PC-3 (cell line): Measurements from ENCODE around the gene GLYAT. TPM values are rescaled to one million over a fixed set of nuclear protein-coding genes. Genes with fewer than 3 reads are reported as not detected.

Experiments
- ATAC-seq: fragments of 200-7000 bp; cut with Tn5 transposase; 2 replicates; pipeline ENCODE4 v1.9.1; 2020; ENCODE audit warnings: mild to moderate bottlenecking, moderate library complexity
- BruUV-seq: library from RNA; stranded (reverse); fragments of 400-500 nt; replicated peaks from 2 replicates; lab custom pipeline; 2021; lab: Mats Ljungman, UMichigan
- CTCF ChIA-PET: fragments of 300-600 bp; sonication (Branson Sonifier 250); formaldehyde crosslinking; loops from one replicate; lab custom pipeline; 2022; ENCODE audit warnings: antibody characterized with exemption; lab: Charles Lee
- POLR2A ChIA-PET: fragments of 300-600 bp; sonication (Branson Sonifier 250); formaldehyde crosslinking; loops from one replicate; lab custom pipeline; 2022; ENCODE audit warnings: antibody characterized with exemption; ENCODE audit not compliant: unreplicated experiment; lab: Charles Lee
- DNase-seq: peaks from one replicate; pipeline ENCODE4 v3.0.0-alpha.2; 2015
- H2AFZ ChIP-seq: fragments of 300-600 bp; sonication (generic); 2 replicates; pipeline ENCODE4 v1.6.0; 2016; ENCODE audit warnings: antibody characterized with exemption, low read length
- H3F3A ChIP-seq: fragments of 300-600 bp; sonication (generic); one replicate; pipeline ENCODE4 v1.6.0; 2017; ENCODE audit warnings: antibody characterized with exemption, low read length, control low read depth, mild to moderate bottlenecking; ENCODE audit not compliant: unreplicated experiment
- H3K27ac ChIP-seq: fragments of 300-600 bp; sonication (generic); 2 replicates; pipeline ENCODE4 v1.5.1; 2016; ENCODE audit warnings: mild to moderate bottlenecking, low read length
- H3K27me3 ChIP-seq: fragments of 300-600 bp; sonication (generic); 2 replicates; pipeline ENCODE4 v1.6.1; 2016; ENCODE audit warnings: low read length, mixed read lengths
- H3K36me3 ChIP-seq: fragments of 300-600 bp; sonication (generic); 2 replicates; pipeline ENCODE4 v1.6.1; 2016; ENCODE audit warnings: low read depth, mixed run types, low read length, mixed read lengths
- H3K4me1 ChIP-seq: fragments of 300-600 bp; sonication (generic); 2 replicates; pipeline ENCODE4 v1.5.1; 2016; ENCODE audit warnings: low read length; ENCODE audit not compliant: insufficient read depth
- H3K4me2 ChIP-seq: fragments of 300-600 bp; sonication (generic); 2 replicates; pipeline ENCODE4 v1.6.0; 2016; ENCODE audit warnings: low read length
- H3K4me3 ChIP-seq: fragments of 300-600 bp; sonication (generic); 2 replicates; pipeline ENCODE4 v1.5.1; 2016; ENCODE audit warnings: mild to moderate bottlenecking, low read length, mixed read lengths
- H3K79me2 ChIP-seq: fragments of 300-600 bp; sonication (generic); 2 replicates; pipeline ENCODE4 v1.6.1; 2017; ENCODE audit warnings: low read length, mixed read lengths
- H3K9ac ChIP-seq: fragments of 300-600 bp; sonication (generic); 2 replicates; pipeline ENCODE4 v1.6.0; 2016; ENCODE audit warnings: mild to moderate bottlenecking, low read length
- H3K9me2 ChIP-seq: fragments of 300-600 bp; sonication (generic); replicated peaks from 2 replicates; pipeline ENCODE4 v1.6.1; 2016; ENCODE audit warnings: mixed run types, low read length, mixed read lengths
- H3K9me3 ChIP-seq: fragments of 300-600 bp; sonication (generic); 2 replicates; pipeline ENCODE4 v1.6.1; 2016; ENCODE audit warnings: low read length, mixed read lengths
- H4K20me1 ChIP-seq: fragments of 300-600 bp; sonication (generic); 2 replicates; pipeline ENCODE4 v1.6.1; 2016; ENCODE audit warnings: low read length, mixed read lengths
- CTCF ChIP-seq: fragments of 300-600 bp; sonication (generic); conservative IDR thresholded peaks from 2 replicates; pipeline ENCODE4 v1.5.1; 2017; ENCODE audit warnings: antibody characterized with exemption, low read depth, mild to moderate bottlenecking, low read length
- EZH2 ChIP-seq: fragments of 300-600 bp; sonication (generic); IDR thresholded peaks from one replicate; pipeline ENCODE4 v1.6.1; 2017; ENCODE audit warnings: antibody characterized with exemption, mild to moderate bottlenecking, low read length; ENCODE audit not compliant: unreplicated experiment
- EZH2phosphoT487 ChIP-seq: fragments of 300-600 bp; sonication (generic); IDR thresholded peaks from 2 replicates; pipeline ENCODE4 v1.6.1; 2018; ENCODE audit warnings: mild to moderate bottlenecking, antibody characterized with exemption, low read length, borderline replicate concordance
- intact Hi-C: fragments of 100-400 bp; cut with micrococcal nuclease; formaldehyde crosslinking; loops from 2 replicates; pipeline ENCODE4 v1.9.0; 2023
- total RNA-seq: library from RNA; depleted of rRNA; stranded (reverse); fragments of >200 nt; gene quantifications from 2 replicates; pipeline ENCODE4 v1.2.3, GENCODE V29; 2014

Gene GLYAT
- total RNA-seq, 1 experiment from 2014 or later = not detected

GRCh38 chr11:58763120-58763490 lies 31.4 kb upstream of the GLYAT start:
- no peak overlapping the region for H3K4me3 ChIP-seq
- ChIA-PET CTCF (no interaction called here), POLR2A (no interaction called here)
- H4K20me1 ChIP-seq = no peaks in the 10 kb centered on the region
- H3K27me3 ChIP-seq = no peaks in the 10 kb centered on the region
- H3K4me2 ChIP-seq = no peak overlapping the region
- no peaks in the 10 kb centered on the region for H3K4me1 ChIP-seq
- BruUV-seq = no TSS peak
- intact Hi-C loops = no loop called here
- no peak for ATAC-seq
- DNase-seq = no peak
- no peaks in the 10 kb centered on the region for H3K9me2 ChIP-seq
- H3F3A ChIP-seq = no peaks in the 10 kb centered on the region
- H3K9ac ChIP-seq = no peak overlapping the region
- H3K36me3 ChIP-seq = no peaks in the 10 kb centered on the region
- H2AFZ ChIP-seq = no peak overlapping the region
- TF ChIP-seq EZH2phosphoT487 = no peak
- TF ChIP-seq EZH2 = no peak
- no peak for TF ChIP-seq CTCF
- no peaks in the 10 kb centered on the region for H3K9me3 ChIP-seq
- no peak overlapping the region for H3K27ac ChIP-seq
- H3K79me2 ChIP-seq = no peaks in the 10 kb centered on the region

- intact Hi-C loops = no loop called here
- no peaks in the 10 kb centered on the region for H3F3A ChIP-seq
- no peaks in the 10 kb centered on the region for H3K4me1 ChIP-seq
- no peak overlapping the region for H2AFZ ChIP-seq
- no peak overlapping the region for H3K27ac ChIP-seq
- no TSS peak for BruUV-seq
- no peaks in the 10 kb centered on the region for H3K36me3 ChIP-seq
- H4K20me1 ChIP-seq = no peaks in the 10 kb centered on the region
- no peaks in the 10 kb centered on the region for H3K79me2 ChIP-seq
- ATAC-seq = no peak
- H3K4me3 ChIP-seq = no peak overlapping the region
- TF ChIP-seq EZH2phosphoT487 (no peak), EZH2 (no peak), CTCF (no peak)
- ChIA-PET POLR2A (no interaction called here), CTCF (no interaction called here)
- no peaks in the 10 kb centered on the region for H3K27me3 ChIP-seq
- H3K9ac ChIP-seq = no peak overlapping the region
- DNase-seq = no peak
- H3K9me3 ChIP-seq = no peaks in the 10 kb centered on the region
- no peak overlapping the region for H3K4me2 ChIP-seq
- no peaks in the 10 kb centered on the region for H3K9me2 ChIP-seq
Measured at GRCh38 chr11:58762284-58763119, 30.8 kb upstream of the GLYAT start.

GRCh38 chr11:58757439-58757838 lies 25.7 kb upstream of the GLYAT start:
- H3F3A ChIP-seq = no peaks in the 10 kb centered on the region
- intact Hi-C loops = no loop called here
- no peaks in the 10 kb centered on the region for H3K79me2 ChIP-seq
- no peaks in the 10 kb centered on the region for H3K9me2 ChIP-seq
- DNase-seq (no peak), ATAC-seq (no peak)
- H3K4me1 ChIP-seq = no peaks in the 10 kb centered on the region
- BruUV-seq = no TSS peak
- no peaks in the 10 kb centered on the region for H3K9me3 ChIP-seq
- H3K36me3 ChIP-seq = no peaks in the 10 kb centered on the region
- no peak overlapping the region for H3K27ac ChIP-seq
- POLR2A ChIA-PET = no interaction called here
- CTCF ChIA-PET = no interaction called here
- no peak overlapping the region for H3K4me2 ChIP-seq
- no peak overlapping the region for H3K9ac ChIP-seq
- no peaks in the 10 kb centered on the region for H4K20me1 ChIP-seq
- H3K27me3 ChIP-seq = no peaks in the 10 kb centered on the region
- no peak overlapping the region for H2AFZ ChIP-seq
- TF ChIP-seq CTCF (no peak), EZH2 (no peak), EZH2phosphoT487 (no peak)
- no peak overlapping the region for H3K4me3 ChIP-seq
